HG03565 (cell line): ENCODE results near the gene TNN.
A peak's percentile ranks its signal among the peaks of the same experiment; 100 is the strongest.
"Not testable (repeated sequence)": the region's sequence is repeated elsewhere in the genome, so short reads cannot be mapped to it uniquely, and the experiment has no call there.

Experiments
- ATAC-seq: cut with Tn5 transposase; IDR thresholded peaks from one replicate; pipeline ENCODE4 v1.9.1; 2021; ENCODE audit warnings: mild to moderate bottlenecking, moderate library complexity; ENCODE audit not compliant: unreplicated experiment

TNN gene, protein sequence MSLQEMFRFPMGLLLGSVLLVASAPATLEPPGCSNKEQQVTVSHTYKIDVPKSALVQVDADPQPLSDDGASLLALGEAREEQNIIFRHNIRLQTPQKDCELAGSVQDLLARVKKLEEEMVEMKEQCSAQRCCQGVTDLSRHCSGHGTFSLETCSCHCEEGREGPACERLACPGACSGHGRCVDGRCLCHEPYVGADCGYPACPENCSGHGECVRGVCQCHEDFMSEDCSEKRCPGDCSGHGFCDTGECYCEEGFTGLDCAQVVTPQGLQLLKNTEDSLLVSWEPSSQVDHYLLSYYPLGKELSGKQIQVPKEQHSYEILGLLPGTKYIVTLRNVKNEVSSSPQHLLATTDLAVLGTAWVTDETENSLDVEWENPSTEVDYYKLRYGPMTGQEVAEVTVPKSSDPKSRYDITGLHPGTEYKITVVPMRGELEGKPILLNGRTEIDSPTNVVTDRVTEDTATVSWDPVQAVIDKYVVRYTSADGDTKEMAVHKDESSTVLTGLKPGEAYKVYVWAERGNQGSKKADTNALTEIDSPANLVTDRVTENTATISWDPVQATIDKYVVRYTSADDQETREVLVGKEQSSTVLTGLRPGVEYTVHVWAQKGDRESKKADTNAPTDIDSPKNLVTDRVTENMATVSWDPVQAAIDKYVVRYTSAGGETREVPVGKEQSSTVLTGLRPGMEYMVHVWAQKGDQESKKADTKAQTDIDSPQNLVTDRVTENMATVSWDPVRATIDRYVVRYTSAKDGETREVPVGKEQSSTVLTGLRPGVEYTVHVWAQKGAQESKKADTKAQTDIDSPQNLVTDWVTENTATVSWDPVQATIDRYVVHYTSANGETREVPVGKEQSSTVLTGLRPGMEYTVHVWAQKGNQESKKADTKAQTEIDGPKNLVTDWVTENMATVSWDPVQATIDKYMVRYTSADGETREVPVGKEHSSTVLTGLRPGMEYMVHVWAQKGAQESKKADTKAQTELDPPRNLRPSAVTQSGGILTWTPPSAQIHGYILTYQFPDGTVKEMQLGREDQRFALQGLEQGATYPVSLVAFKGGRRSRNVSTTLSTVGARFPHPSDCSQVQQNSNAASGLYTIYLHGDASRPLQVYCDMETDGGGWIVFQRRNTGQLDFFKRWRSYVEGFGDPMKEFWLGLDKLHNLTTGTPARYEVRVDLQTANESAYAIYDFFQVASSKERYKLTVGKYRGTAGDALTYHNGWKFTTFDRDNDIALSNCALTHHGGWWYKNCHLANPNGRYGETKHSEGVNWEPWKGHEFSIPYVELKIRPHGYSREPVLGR (N-terminal part only)

DNA sequence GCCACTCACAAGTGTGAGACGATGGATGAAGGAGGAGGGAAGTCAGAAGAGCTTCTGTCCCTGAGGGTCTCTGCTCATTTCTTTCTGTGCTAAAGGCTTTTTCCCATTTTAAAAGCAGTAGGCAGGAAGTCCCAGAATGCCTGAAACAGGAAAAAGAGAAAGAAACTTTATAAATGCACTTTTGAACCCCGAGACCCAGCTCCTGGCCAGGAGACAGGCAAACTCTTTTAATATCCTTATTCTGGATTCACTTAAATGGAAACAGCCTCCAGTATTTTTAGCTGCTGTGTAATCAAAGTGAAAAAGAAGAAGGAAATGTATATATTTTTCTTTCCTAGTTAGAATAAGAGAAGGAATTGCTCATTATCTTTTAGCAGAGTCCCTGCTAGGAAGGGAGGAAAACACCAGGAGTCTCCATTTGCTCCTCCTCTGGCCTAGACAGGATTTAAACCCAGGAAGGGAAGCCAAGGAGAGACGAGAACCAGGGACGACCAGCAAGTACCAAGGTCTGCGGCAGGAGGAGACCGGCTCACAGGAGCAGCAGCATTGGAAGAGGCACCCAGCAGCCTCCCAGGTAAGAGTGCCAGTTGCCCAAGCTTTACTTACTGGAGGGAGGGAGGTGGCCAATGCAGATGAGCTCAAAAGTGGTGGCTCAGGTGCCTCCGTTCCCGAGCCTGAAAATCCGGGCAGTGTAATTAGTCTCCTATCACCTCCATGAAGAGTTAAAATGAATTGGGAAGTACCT, at the start of gene TNN:
Gene TNN (plus strand): TSS at position 472 of the 745 bp plus-strand sequence. CDS start 9,586 bp downstream, outside the sequence.
- no peak for ATAC-seq

DNA sequence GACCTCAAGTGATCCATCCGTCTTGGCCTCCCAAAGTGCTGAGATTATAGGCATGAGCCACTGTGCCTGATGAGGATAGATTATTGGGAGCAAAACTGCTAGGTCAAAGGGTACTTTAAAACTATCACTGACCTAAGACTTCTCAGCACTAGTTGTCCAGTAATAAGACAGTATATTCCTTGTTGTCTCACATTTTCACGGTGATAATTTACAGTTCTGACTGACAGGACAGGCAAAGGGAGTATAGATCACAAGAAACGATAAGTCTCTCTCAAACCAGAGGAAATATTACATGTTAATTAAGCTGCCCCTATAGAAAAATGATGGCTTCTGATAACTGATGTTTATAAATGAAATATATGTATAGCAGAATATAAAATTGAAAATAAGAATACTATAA, 48.1 kb upstream of the TNN start:
- no peak for ATAC-seq

DNA sequence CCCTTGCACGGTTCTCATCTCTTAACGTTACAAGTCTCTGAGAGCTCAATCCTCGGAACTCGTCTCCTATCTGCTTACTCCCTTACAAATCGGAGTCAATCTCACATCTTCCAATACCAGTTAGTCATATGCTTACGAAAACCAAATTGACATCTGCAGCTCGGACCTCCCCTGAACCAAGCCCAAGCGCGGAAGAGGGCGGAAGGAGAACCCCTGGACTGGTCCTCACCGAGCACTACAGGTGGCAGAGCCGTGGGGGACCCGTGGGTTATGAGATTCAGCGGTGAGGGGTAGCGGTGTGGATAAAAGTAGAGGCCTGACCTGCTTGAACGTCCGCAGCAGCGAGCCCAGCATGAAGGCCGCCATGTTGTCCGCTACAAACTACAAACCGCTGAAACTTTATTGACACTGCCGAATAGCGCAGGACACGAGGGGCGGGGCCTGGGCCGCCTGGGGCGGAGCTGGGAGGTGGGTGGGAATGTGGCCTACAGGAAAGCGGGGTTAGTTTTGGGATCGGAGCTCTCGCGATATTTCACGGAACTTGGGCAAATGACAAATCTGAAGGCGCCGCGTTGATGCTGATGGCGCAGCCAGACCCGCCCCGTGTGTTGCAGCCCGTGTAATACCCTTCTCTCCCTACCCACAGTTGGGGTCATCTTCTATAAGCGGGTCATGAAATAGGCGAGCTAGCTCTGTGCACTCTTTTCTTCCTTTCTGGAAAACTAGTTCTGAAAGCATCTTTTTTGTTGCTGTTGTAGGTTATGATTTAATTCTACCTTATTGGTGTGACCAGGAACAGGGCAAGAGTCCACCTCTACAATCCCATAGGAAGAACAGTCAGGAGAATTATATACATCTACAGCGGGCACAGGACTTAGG, 44.4 kb upstream of the TNN start, which contains the start of gene MRPS14:
Gene MRPS14 (minus strand): TSS at position 383 of the 879 bp plus-strand sequence. CDS start 17 bp downstream, at position 366.
- ATAC-seq, result peak; percentile 89

DNA sequence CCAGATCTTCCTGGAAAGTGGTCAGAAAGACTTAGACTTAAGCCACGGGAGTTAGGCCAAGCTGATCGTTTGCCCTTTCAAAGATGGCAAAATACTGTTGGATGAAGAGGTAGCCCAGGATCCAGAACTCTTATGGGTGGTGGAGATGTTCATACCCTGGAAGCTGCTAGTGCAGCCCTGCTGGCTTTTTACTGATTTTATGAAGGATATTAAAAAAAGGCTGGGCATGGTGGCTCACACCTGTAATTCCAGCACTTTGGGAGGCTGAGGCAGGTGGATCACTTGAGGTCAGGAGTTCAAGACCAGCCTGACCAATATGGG, 43.8 kb upstream of the TNN start:
- ATAC-seq, result not testable (repeated sequence)

DNA sequence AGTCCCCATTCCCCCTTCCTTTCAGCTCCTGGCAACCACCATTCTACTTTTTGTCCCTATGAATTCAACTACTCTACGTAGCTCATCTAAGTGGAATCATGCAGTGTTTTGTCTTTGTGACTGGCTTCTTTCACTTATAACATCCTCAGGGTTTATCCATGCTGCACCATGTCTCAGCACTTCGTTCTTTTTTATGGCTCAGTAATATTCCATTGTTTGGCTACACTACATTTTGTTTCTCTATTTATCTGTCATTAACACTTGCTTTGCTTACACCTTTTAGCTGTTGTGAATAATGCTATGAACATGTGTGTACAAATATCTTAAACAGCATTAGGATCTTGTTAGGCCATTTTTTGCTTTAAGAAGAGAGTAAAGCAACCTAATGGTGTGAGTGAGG, 42.9 kb upstream of the TNN start:
- ATAC-seq, result no peak

DNA sequence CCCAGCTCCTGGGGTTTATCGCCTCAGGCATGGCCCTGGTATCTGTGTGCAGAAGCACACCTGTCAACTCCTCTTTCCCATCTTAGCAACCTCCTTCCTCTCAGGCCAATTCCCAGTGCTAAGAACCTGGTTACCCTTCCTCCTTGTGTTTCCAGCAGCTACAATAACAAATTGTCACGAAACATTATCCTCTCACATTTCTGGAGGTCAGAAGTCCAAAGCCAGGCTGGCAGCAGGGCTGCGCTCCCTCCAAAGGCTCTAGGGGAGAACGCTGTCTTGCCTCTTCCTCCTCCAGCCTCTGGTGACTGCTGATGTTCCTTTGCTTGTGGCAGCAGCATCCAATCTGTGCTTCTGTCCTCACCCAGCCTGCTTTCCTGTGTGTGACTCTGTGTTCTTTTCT, 33.7 kb upstream of the TNN start:
- ATAC-seq, result no peak

DNA sequence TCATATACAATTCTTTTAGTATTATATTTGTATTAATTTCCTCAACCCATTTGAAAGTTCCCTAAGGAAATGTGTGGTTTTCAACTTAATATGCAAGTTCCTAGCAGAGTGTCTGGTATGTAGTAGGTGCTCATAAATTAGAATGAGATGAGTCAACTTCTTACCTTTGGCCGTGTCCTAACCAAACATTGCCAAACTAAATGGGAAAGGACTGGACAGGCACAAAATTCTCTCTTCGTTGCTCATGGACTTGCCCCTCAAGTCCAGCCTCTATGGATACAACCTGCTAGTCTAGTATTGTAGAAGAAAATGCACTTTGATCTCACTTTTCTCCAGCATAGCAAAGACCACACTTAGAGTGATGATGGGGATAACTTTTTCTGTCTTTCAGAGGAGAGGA, 32.9 kb upstream of the TNN start:
- ATAC-seq, result no peak

DNA sequence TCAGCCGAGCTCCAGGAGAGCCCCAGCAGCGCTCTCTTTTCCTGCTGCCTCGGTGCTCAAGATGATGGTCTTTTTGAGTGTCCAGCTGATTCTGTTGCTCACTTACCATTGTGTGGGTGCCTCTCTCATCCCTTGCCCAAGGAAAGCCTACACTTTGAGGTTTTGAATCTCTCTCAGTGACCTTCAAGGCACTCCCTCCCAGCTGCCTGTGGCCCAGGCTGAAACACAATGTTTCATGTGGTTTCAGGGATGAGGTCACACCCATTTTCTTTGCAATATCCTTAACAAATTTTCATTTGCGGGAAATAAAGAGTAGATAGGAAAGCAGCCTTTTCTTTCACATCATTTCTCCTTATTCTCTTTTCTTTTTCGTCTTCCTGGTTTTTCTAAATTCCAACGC, 31.8 kb upstream of the TNN start:
- ATAC-seq, result no peak

DNA sequence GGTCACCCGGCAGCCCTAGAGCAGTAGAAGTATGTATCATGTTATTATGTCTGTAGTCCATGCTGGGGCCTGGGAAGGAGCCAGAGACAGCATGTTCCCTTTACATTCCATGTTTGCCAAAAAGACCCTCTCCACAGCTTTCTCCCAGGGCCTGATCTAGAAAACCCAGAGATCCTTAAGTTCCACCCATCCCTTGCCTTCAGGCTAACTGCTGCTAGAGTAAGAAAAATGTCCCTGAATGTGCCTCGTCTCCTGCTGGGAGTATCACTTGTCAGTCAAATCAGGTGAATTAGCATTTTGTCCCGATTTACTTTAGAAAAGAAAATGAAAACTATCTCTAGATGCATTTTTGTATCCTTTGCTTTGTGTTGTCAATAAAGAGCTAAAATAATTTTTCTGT, 31.2 kb upstream of the TNN start:
- ATAC-seq, result no peak

DNA sequence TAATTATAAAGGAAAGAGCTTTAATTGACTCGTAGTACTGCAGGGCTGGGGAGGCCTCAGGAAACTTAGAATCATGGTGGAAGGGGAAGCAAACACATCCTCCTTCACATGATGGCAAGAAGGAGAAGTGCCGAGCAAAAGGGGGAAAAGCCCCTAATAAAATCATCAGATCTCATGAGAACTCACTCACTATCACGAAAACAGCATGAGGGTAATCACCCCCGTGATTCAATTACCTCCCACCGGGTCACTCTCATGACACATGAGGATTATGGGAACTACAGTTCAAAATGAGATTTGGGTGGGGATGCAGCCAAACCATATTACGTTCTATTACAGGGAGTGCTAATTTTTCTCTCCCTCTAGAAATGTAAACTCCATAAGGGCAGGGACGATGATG, 30.2 kb upstream of the TNN start:
- no peak for ATAC-seq

DNA sequence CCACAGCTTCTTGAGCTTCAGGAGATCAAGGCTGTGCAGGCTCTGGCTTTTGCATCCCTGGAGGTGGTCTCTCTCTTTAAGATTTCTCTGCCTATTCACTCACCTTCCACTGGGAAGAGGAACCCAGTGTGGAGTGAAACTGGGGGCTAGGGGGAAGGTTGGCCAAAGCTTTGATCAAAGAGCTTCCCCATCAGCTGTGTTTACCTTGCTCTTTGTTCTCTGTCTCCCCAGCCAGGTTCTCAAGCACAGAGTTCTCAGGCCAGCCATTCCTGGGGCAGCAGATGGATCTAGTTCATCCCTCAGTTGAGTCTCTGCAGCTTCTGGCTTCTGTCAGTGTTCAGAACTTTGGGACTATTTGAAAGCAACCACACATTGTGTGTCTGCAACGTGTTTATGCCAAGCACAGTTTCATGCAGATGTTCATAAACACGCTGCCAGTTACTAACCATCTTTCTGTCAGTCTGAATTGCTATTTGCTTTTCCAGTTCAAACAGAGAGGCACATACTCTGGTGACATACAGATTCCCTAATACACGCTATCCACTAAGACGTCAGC, 27.2 kb upstream of the TNN start:
- ATAC-seq, result no peak

DNA sequence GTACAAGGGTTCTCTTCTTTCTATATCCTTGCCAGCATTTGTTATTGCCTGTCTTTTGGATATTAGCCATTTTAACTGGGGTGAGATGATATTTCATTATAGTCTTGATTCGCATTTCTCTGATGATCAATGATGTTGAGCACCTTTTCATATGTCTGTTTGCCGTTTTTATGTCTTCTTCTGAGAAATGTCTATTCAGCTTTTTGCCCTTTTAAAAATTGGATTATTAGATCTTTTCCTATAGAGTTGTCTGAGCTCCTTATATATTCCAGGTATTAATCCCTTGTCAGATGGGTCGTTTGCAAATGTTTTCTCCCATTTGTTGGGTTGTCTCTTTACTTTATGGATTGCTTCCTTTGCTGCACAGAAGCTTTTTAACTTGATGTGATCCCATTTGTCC, 25.0 kb upstream of the TNN start:
- no peak for ATAC-seq

DNA sequence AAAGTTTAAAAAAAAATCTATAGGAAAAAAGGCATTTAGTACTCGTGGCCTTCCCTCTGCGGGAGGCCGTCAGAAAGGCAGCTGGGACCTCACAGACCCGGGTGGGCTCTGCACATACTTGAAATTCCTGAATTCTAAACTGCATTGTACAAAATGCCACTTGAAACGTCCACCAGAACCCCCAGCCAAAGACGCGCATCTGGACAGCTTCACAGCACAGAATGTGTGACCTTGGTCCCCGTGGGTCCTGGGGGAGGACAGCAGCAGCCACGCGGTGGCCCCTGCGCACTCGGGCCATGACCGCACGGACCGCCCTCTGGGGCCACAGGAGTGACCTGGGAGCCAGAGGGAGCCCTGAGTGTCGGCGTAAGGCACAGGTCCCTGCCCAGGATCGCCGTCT, 23.8 kb upstream of the TNN start:
- ATAC-seq, result no peak

DNA sequence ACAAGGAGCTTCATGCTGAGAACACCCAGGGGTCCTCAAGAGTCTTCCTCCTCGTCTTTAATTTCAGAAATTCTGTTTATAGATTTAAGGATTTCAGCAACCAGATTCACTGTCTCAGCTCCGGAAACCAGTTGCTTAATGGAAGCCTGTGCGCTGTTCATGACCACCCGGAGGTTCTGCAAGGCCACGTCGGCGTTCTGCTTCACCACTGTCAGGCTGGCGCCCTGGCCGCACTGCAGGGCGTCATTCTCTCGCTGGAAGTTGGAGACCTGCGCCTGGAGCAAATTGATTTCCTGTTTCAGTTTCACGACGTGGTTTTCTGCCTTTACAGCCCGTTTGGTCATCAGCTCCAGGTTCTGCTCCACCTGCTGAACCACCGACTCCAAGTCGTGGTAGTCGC, 23.0 kb upstream of the TNN start:
- ATAC-seq, result not testable (repeated sequence)

DNA sequence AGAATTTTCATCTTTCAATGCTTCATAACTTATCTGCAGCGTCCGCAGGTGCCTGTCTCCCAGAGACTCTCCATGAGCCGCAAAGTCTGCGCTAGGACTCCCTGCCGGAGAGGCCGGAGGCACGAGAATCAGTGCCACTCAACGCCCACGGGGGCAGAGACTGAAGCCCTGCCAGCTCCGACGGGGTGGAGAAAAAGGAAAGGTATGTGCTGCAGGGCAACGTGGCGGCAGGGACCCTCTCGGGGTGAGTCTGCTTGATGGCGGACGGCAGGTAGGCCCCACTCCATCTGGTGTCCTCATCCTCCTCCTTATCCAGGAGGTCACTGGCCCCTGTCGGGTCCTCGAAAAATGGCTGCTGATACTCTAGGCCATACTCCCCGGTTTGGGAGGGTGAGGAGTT, 22.5 kb upstream of the TNN start:
- ATAC-seq, result no peak

DNA sequence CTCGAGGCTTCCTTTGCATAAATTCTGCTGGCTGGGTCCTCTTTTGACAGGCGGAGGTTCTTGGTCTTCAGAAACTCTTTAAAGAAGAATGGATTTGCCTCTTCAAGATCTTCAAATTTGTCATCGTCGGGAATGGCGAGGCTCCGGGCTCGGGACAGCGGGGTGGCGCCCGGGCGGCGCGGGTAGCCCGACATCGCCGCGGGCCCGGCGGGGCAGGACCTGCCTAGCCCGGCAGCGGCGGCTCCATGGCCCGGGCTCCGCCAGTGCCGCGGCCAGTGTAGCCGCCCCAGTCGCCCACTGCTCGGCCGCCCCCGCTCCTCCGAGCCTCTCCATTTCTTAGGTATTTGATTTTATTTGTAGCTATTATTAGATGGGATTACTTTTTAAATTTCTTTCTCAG, 22.1 kb upstream of the TNN start:
- no peak for ATAC-seq

DNA sequence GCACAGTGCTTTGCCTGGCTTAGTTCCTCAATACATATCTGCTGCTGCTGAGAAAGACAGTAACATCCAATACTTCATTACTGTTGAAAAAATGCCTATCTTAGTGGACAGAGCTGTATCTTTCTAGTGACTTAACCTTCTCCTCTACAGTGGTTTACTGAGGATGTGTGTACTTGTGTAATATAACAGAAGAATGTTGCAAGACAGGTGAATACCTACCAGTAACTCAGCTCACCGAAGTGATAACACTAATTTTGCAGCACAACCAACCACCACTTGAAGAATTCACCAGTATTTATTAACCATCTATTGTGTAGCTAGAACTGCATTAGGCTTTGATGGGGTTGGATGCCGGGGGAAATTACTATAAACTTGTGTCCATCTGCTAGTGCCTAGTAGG, 16.6 kb upstream of the TNN start:
- ATAC-seq, result no peak

DNA sequence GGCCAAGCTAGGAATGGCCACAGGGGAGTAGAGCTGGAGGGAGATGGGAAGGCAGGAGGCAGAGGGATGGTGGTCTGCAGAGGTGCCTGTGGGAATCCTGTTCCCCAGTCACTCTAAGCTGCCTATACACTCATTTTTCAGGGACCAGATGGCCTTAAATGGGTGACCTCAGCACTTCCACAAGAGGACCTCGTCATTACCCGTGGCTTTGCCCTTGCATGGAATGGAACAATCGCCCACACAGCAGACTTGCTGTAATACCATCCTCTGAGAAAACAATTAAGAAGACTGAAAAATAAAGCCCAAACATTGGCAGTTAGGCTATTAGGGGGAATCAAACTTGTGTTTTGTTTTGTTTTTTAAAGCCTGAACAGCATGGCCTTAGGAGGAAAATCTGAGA, 12.9 kb upstream of the TNN start:
- ATAC-seq, result no peak

DNA sequence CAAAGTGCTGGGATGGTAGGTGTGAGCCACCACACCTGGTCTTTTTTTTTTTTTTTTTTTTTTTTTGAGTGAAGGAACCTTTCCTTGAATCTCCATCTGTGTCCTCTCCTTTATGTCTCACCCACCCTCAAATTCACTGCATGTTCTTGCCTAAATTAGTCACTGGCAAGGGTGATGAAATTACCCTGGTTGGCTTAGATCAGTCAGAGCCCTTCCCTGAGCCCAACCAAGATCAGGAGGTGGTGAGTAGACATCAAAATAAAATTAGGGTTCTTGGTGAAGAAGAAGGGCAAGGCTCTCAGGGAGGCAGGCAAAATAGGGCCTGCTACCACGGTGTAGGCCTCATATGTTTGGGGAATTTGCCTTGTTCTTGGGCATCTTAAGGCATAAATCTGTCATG, 5.3 kb upstream of the TNN start:
- no peak for ATAC-seq
